ENCODE measurements around the gene CD300C. TPM values are rescaled to one million over a fixed set of nuclear protein-coding genes. Genes with fewer than 3 reads are reported as not detected.
A peak's percentile ranks its signal among the peaks of the same experiment; 100 is the strongest.
"Not testable (repeated sequence)": the region's sequence is repeated elsewhere in the genome, so short reads cannot be mapped to it uniquely, and the experiment has no call there.

CD300C gene
- polyA plus RNA-seq, 3 donors from 2014 or later, result 14.4 to 37.4 (median 21.2) TPM

GRCh38 chr17:74523308-74523707, 22.6 kb downstream of the CD300C start:
- H3K27ac Mint-ChIP-seq, result peak overlapping the region in 2 of 6 donors; percentile 30 to 62
- H3K36me3 Mint-ChIP-seq, result peaks cover 0 to 4% (median 0%) of the 10 kb centered on the region in 3 donors
- no peak overlapping the region for H3K4me3 Mint-ChIP-seq
- no peak for DNase-seq
- H3K9me3 Mint-ChIP-seq, result no peaks in the 10 kb centered on the region
- peaks cover 35 to 41% of the 10 kb centered on the region in 2 donors for H3K4me1 Mint-ChIP-seq
- H3K27me3 Mint-ChIP-seq (ENCODE audit: low read depth in 3 of 3), result peaks cover 0 to 13% (median 5%) of the 10 kb centered on the region in 3 donors

- Mint-ChIP-seq H3K4me3 (no peak overlapping the region), H3K36me3 (peaks cover 0 to 4% (median 0%) of the 10 kb centered on the region in 3 donors)
- no peak for DNase-seq
Observed at GRCh38 chr17:74522381-74523105, 23.4 kb downstream of the CD300C start.

GRCh38 chr17:74521701-74522201, 24.2 kb downstream of the CD300C start:
- Mint-ChIP-seq H3K27ac (peak overlapping the region; percentile 78 to 92 (median 87)), H3K4me1 (peaks cover 35 to 41% of the 10 kb centered on the region in 2 donors), H3K27me3 (ENCODE audit: low read depth in 3 of 3) (peaks cover 0 to 10% (median 5%) of the 10 kb centered on the region in 3 donors), H3K4me3 (peak overlapping the region; percentile 65 to 77 (median 72)), H3K36me3 (peaks cover 0 to 4% (median 0%) of the 10 kb centered on the region in 3 donors), H3K9me3 (no peaks in the 10 kb centered on the region)
- DNase-seq, result peak; percentile 71 to 74 (median 71)

More at GRCh38 chr17:74522381-74523105, 23.4 kb downstream of the CD300C start:
- Mint-ChIP-seq H3K27ac (peak overlapping the region in 5 of 6 donors; percentile 30 to 87 (median 60)), H3K4me1 (peaks cover 35 to 41% of the 10 kb centered on the region in 2 donors), H3K9me3 (no peaks in the 10 kb centered on the region), H3K27me3 (ENCODE audit: low read depth in 3 of 3) (peaks cover 0 to 13% (median 5%) of the 10 kb centered on the region in 3 donors)

- DNase-seq, result no peak
- Mint-ChIP-seq H3K27me3 (ENCODE audit: low read depth in 3 of 3) (peaks cover 2 to 12% (median 5%) of the 10 kb centered on the region in 3 donors), H3K4me3 (peak overlapping the region; percentile 65 to 77 (median 72)), H3K36me3 (peaks cover 0 to 4% (median 0%) of the 10 kb centered on the region in 3 donors), H3K27ac (peak overlapping the region; percentile 78 to 92 (median 87)), H3K4me1 (peaks cover 35 to 41% of the 10 kb centered on the region in 2 donors), H3K9me3 (no peaks in the 10 kb centered on the region)
Observed at GRCh38 chr17:74520790-74521480, 25.0 kb downstream of the CD300C start.

GRCh38 chr17:74520016-74520434, 25.9 kb downstream of the CD300C start:
- no peaks in the 10 kb centered on the region for H3K9me3 Mint-ChIP-seq
- peaks cover 35 to 41% of the 10 kb centered on the region in 2 donors for H3K4me1 Mint-ChIP-seq
- peak in 2 of 3 donors; percentile 12 to 19 for DNase-seq
- H3K4me3 Mint-ChIP-seq, result peak overlapping the region in 4 of 5 donors; percentile 3 to 62 (median 40)
- peaks cover 0 to 7% (median 0%) of the 10 kb centered on the region in 3 donors for H3K36me3 Mint-ChIP-seq
- peaks cover 8 to 17% (median 10%) of the 10 kb centered on the region in 3 donors for H3K27me3 Mint-ChIP-seq (ENCODE audit: low read depth in 3 of 3)
- H3K27ac Mint-ChIP-seq, result peak overlapping the region; percentile 75 to 87 (median 78)

GRCh38 chr17:74518413-74518981, 27.4 kb downstream of the CD300C start:
- peaks cover 19 to 31% (median 24%) of the 10 kb centered on the region in 3 donors for H3K27me3 Mint-ChIP-seq (ENCODE audit: low read depth in 3 of 3)
- not testable (repeated sequence) for H3K4me3 Mint-ChIP-seq, H3K27ac Mint-ChIP-seq, DNase-seq, H3K9me3 Mint-ChIP-seq
- H3K36me3 Mint-ChIP-seq, result peaks cover 9 to 12% (median 9%) of the 10 kb centered on the region in 3 donors
- H3K4me1 Mint-ChIP-seq, result peaks cover 41 to 44% of the 10 kb centered on the region in 2 donors

GRCh38 chr17:74516561-74517328, 29.2 kb downstream of the CD300C start:
- no peak for DNase-seq
- Mint-ChIP-seq H3K4me1 (peaks cover 24 to 31% of the 10 kb centered on the region in 2 donors), H3K4me3 (no peak overlapping the region), H3K27ac (no peak overlapping the region), H3K27me3 (ENCODE audit: low read depth in 3 of 3) (peaks cover 19 to 32% (median 29%) of the 10 kb centered on the region in 3 donors), H3K36me3 (peaks cover 9 to 12% (median 9%) of the 10 kb centered on the region in 3 donors), H3K9me3 (peaks cover 0 to 9% (median under 1%) of the 10 kb centered on the region in 6 donors)

GRCh38 chr17:74515941-74516340, 30.0 kb downstream of the CD300C start:
- Mint-ChIP-seq H3K36me3 (peaks cover 9 to 12% (median 9%) of the 10 kb centered on the region in 3 donors), H3K27ac (peak overlapping the region in 1 of 6 donors; percentile 99), H3K4me3 (no peak overlapping the region), H3K9me3 (peaks cover 0 to 9% (median under 1%) of the 10 kb centered on the region in 6 donors), H3K4me1 (peaks cover 16 to 23% of the 10 kb centered on the region in 2 donors), H3K27me3 (ENCODE audit: low read depth in 3 of 3) (peaks cover 19 to 30% (median 26%) of the 10 kb centered on the region in 3 donors)
- no peak for DNase-seq

GRCh38 chr17:74514632-74515334, 31.1 kb downstream of the CD300C start:
- Mint-ChIP-seq H3K4me3 (peak overlapping the region; percentile 1 to 84 (median 55)), H3K9me3 (peaks cover 0 to 9% (median under 1%) of the 10 kb centered on the region in 6 donors), H3K27me3 (ENCODE audit: low read depth in 3 of 3) (peaks cover 19 to 30% (median 24%) of the 10 kb centered on the region in 3 donors), H3K27ac (peak overlapping the region; percentile 85 to 99 (median 92)), H3K4me1 (peaks cover 4 to 12% of the 10 kb centered on the region in 2 donors), H3K36me3 (peaks cover 9 to 12% (median 9%) of the 10 kb centered on the region in 3 donors)
- no peak for DNase-seq

GRCh38 chr17:74513987-74514631, 31.8 kb downstream of the CD300C start:
- Mint-ChIP-seq H3K9me3 (peaks cover 0 to 9% (median under 1%) of the 10 kb centered on the region in 6 donors), H3K4me3 (peak overlapping the region; percentile 1 to 84 (median 55)), H3K27me3 (ENCODE audit: low read depth in 3 of 3) (peaks cover 17 to 30% (median 24%) of the 10 kb centered on the region in 3 donors), H3K27ac (peak overlapping the region; percentile 85 to 99 (median 92)), H3K4me1 (peaks cover 0 to 10% of the 10 kb centered on the region in 2 donors), H3K36me3 (peaks cover 9 to 12% (median 9%) of the 10 kb centered on the region in 3 donors)
- DNase-seq, result peak; percentile 60 to 71 (median 68)

- no peak for DNase-seq
Observed at GRCh38 chr17:74512624-74513091, 33.3 kb downstream of the CD300C start.

More at GRCh38 chr17:74512624-74513091, 33.3 kb downstream of the CD300C start:
- H3K27ac Mint-ChIP-seq, result peak overlapping the region in 1 of 6 donors; percentile 59
- H3K36me3 Mint-ChIP-seq, result peaks cover 9% of the 10 kb centered on the region in 3 donors
- peaks cover 0 to 10% of the 10 kb centered on the region in 2 donors for H3K4me1 Mint-ChIP-seq
- peaks cover 0 to 9% (median under 1%) of the 10 kb centered on the region in 6 donors for H3K9me3 Mint-ChIP-seq
- H3K27me3 Mint-ChIP-seq (ENCODE audit: low read depth in 3 of 3), result peaks cover 17 to 30% (median 24%) of the 10 kb centered on the region in 3 donors
- no peak overlapping the region for H3K4me3 Mint-ChIP-seq
